HG03439 (cell line): ENCODE data around the gene NDUFB10.
"Not testable (repeated sequence)": the region's sequence is repeated elsewhere in the genome, so short reads cannot be mapped to it uniquely, and the experiment has no call there.

Experiments used
- ATAC-seq: cut with Tn5 transposase; IDR thresholded peaks from one replicate; pipeline ENCODE4 v1.9.1; 2021; ENCODE audit warnings: mild to moderate bottlenecking, moderate library complexity; ENCODE audit not compliant: unreplicated experiment

The NDUFB10 gene

GRCh38 chr16:1944612-1945199 is 14.6 kb upstream of the NDUFB10 start:
- ATAC-seq, result no peak

DNA sequence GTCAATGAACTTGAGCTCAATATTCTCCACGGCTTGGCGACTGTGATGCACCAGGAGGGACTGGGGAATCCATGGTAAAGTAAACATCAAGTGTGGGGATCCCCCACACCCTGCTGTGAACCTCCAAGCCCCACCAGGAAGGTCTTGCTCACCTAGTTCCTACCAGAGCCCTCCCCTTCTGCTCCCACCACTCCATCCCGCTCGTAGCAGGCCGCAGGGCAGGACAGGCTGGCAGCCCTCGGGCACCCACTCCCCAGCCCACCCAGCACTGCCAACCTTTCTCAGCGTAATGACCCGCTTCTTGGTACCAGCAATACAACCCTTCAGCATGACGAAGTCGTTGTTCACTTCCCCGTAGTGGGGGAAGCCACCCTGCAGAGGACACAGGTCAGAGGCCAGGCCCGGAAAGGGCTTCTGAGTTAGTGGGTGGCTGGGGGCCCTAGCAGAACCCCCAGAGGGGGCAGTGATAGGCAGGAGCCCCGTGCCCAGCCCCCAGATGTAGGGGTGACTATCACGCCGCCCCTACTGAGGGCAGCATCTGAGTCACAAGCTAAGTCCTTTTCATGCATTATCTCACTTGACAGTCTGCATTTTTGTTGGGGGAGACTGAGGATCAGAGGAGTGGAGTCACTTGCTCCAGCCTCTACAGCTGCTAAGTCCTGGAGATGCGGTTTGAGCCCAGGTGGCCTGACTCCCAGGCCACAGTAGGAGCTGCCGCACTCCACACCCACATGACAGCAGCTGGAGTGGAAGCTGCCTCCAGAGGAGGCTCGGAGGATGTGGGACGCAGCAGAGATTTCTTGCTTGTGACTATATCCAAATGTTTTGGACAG is 13.6 kb upstream of the NDUFB10 start:
- no peak for ATAC-seq

DNA sequence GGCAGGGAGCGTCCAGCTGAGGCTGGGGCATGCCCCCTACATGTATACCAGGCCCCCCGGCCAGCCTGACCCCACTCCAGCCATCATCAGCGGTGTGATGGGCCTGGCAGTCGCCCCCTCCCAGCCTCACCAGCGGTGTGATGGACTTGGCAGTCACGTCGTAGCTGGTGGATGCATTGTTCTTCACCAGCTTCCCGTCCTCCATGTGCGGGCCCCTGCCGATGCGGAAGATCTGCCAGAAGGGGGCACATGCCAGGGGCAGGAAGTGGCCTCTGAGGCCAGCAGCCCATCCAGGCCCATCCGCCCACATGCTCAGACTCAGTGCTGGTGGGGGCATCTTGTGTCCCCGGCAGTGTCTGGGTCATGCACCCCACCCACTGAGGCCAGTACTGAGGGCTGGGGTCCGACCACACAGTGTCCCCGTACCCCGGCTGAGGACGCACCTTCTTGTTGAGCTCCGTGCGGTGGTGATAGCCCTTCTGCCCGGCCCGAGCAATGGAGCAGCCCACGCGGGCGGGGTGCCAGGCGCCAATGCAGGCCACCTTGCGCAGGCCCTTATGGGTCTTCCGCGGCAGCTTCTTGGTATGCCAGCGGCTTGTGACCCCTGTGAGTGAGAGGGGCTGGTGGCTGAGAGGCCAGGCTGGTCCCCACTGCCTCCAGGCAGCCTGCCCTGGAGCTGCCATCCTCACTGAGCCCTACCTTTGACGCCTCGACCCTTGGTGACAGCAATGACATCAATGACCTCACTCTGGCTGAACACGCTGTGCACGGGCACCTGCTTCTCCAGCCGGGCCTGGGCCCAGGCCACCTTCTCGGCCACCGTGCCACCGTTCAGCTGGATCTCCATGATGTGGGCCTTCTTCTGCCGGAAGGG is 12.6 kb upstream of the NDUFB10 start:
- ATAC-seq, result no peak

DNA sequence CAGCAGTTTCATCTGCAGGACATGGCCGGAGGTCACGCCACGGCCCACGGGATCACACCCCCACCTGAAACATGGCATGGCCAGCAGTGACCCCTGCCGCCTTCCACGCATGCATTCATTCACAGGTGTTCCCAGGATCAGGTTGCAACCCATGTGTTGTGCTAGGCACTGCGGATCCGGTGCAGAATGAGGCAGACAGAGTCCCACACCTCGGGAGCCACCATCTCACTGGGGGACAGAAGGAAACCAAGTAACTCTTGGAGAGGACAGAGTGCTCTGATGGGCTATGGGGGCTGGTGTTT is 12.0 kb upstream of the NDUFB10 start:
- ATAC-seq, result no peak

DNA sequence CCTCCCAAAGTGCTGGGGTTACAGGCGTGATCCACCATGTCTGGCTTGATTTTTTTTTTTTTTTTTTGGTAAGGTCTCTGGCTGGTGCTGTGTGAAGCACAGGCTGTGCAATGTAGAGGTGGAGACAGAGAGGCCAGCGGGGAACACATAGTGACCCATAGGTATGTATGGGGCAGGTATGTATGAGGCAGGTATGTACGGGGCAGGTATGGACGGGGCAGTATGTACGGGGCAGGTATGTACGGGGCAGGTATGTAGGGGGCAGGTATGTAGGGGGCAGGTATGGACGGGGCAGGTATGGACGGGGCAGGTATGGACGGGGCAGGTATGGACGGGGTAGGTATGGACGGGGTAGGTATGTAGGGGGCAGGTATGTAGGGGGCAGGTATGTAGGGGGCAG is 9.8 kb upstream of the NDUFB10 start:
- ATAC-seq, result no peak

GRCh38 chr16:1950047-1950446 is 9.3 kb upstream of the NDUFB10 start:
- no peak for ATAC-seq

DNA sequence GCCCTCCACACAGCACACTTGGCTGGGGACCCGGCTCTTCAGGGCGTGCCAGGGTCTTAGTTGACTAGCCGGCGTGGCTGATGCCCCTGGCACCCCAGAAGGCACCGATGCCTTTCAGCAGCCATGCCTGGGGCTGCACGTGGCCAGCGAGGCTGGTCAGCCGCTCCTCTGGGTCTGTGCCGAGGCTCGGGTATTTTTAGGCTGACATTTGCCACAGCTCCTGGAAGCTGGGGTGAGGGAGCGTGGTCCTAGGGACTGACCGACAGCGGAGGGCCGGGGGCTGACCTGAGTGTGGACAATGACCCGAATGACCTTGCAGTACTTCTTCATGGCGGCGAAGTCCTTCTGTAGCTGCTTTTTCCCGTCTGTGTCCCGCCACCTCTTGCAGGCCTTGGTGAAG is 8.8 kb upstream of the NDUFB10 start:
- no peak for ATAC-seq

- ATAC-seq, result no peak
Measured at GRCh38 chr16:1953734-1954133, 5.6 kb upstream of the NDUFB10 start.

DNA sequence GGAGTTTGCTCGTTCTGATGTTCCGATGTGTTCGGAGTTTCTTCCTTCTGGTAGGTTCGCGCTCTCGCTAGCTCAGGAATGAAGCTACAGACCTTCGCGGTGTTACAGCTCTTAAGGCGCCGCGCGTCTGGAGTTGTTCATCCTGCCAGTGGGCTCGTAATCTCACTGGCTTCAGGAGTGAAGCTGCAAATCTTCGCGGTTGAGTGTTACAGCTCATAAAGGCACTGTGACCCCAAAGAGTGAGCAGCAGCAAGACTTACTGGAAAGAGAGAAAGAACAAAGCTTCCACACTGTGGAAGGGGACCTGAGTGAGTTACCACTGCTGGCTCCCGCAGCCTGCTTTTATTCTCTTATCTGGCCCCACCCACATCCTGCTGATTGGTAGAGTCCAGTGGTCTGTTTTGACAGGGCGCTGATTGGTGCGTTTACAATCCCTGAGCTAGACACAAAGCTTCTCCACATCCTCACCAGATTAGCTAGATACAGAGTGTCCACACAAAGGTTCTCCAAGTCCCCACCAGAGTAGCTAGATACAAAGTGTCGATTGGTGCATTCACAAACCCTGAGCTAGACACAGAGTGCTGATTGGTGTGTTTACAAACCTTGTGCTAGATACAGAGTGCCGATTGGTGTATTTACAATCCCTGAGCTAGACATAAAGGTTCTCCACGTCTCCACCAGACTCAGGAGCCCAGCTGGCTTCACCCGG is 1.8 kb upstream of the NDUFB10 start:
- ATAC-seq, result not testable (repeated sequence)

DNA sequence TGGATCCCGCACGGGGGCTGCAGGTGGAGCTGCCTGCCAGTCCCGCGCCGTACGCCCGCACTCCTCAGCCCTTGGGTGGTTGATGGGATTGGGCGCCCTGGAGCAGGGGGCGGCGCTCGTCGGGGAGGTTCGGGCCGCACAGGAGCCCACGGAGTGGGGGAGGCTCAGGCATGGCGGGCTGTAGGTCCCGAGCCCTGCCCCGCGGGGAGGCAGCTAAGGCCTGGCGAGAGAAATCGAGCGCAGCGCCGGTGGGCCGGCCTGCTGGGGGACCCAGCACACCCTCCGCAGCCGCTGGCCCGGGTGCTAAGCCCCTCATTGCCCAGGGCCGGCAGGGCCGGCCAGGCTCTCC is 1.2 kb upstream of the NDUFB10 start:
- ATAC-seq, result not testable (repeated sequence)

GRCh38 chr16:1958715-1959268 is 546 bp upstream of the NDUFB10 start:
- ATAC-seq, result peak; percentile 2

- ATAC-seq, result no peak
Measured at GRCh38 chr16:1960665-1961630, 1.6 kb downstream of the NDUFB10 start.

DNA sequence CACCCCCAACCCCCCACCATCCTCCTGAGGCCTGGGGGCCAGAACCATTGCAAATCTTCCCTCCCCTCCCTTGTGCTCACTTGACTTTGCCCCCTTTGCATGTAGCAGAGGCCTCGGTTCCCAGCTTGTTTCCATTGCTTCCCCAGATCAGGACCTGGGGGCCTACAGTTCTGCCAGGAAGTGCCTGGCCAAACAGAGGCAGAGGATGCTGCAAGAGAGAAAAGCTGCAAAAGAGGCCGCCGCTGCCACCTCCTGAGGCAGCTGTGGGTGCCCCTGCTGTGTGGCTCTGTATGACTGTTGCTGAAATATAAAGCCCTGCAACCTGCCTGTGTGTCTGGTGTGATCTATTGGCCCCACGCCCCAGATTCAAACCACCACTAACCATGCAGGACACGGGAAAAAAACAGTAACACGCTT is 2.3 kb downstream of the NDUFB10 start:
- ATAC-seq, result no peak

DNA sequence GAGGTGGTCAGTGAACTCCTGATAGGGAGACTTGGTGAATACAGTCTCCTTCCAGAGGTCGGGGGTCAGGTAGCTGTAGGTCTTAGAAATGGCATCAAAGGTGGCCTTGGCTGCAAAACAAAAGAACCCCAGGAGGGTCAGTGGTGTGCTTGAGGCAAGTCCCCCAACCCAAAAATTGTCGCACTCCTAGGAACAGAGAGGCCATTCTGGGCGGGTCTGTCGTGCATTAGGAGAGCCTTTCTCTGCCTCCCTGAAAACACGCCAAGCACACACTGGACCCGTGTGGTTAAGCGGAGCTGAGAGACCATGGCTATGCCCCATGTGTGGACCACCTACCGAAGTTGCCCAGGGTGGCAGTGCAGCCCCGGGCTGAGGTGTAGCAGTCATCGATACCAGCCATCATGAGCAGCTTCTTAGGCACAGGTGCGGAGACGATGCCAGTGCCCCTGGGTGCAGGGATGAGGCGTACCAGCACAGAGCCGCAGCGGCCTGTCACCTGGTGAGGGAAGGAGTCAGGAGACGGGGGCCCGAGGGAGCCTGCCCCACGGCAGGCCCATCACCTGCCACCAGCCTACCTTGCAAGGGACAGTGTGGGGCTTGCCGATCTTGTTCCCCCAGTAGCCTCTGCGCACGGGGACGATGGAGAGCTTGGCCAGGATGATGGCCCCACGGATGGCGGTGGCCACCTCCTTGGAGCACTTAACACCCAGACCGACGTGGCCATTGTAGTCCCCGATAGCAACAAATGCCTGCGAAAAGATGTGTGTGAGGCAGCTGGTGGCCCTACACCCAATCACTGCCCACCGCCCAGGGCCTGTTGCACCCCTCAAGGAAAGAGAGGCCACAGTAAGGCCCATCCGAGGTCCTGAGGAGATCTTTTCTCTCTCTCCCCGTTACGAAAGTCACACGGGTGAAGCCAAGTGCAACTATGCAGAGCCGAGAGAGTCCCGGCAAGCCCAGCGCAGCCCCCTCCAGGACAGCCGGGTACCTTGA is 3.1 kb downstream of the NDUFB10 start:
- ATAC-seq, result not testable (repeated sequence)

DNA sequence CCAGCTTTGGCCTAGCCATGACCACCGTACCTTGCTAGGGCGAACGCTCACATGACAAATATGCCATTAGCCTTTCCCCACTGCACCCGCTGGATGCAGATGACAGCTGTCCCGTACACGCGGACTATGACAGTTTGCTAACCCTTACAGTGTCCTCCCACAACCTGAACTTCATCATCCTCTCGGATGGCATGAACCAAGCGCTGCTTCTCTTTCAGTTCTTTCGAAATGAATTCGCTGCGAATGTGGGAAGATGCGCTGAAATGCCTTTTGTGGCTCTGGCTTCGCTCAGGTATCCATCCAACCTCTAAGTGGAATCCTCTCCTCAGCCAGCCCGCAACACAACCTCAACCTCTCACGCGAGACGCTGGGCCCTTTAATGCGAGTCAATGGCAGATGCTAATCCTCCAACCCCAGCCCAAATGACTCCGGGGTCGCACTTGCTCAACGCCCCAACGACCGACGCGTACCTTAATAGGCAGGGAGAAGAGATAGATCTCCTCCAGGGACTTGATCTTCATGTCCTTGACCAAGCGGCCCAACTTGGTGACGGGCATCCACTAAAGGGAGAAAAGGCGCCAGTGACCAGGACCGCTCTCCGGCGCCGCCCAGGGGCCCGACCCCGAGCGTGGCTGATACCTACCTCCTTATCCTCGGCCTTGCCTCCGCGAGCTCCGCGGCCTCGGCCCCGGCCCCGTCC is 4.6 kb downstream of the NDUFB10 start:
- ATAC-seq, result no peak

DNA sequence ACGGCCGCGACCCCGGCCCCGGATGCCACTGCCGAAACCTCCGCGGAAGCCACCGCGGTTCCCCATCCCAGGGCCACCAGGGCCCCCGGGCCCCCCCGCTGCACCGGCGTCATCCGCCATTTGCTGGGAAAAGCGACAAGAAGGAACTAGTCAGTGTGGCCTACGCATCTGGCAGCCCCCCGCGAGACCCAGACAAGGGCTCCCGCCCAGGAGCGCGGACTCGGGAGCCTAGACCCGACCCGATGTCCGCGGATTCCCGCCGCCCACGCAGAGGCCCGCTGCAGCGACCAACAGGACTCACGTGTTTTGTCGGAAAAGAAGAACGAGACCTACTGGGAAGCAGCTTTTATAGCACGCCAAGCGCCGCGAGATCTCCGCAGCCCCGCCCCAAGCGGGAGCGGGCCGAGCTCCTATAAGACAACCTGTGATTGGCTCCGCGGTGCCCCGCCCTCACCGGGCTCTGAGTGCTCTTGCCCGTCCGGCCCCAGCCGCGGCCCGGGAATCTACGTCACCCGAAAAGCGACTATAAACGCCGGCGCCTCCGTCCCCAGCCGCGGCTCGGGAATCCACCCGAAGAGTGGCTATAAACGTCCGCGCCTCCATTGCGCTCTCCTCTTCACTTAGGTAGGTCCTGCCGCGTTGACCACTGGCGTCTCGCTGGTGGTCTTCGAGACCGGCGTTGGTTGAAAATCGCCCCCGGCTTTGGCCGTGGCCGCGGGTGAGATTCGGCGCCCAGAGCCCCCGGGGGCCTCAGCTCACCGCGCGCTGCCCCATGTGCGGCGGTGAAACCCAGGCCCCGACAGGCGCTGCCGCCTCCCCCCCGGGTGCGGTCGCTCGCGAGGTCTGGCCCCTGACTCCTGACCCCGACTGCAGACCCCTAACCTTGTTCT is 5.4 kb downstream of the NDUFB10 start, which contains the start of gene RPS2:
Gene RPS2 (minus strand): TSS at position 321 of the 890 bp plus-strand sequence. CDS start 201 bp downstream, at position 120.
- ATAC-seq, result peak; percentile 78
